Measurements from ENCODE around the gene DIDO1.

DIDO1 gene

DNA sequence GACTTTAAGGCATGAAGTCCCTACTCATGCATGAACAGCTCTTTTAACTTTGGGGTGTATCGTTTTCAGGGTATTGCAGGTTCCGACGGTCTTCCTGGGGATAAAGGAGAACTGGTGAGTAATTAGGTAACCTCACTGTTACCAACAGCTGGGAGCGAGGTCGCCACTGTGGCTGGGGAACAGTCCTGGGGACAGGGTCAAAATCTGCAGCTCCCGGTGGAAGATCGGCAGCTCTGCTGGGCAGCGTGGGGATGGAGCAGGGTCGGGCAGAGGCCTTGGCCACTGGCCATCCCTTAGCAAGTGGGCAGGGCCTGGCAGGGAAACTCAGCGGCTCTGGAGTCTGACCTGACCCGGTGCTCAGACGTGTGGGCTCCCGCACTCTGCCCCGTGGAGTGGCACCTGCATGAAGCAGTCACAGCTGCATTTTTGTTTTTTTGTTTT is 93.3 kb downstream of the DIDO1 start:
- no peak for TF ChIP-seq SIN3A (IDR thresholded peaks at IDR 0.05; ENCODE audit: borderline replicate concordance, insufficient read depth, low read length)
- no peak for TF ChIP-seq POLR2AphosphoS5 (IDR thresholded peaks at IDR 0.05; ENCODE audit: low read depth, low read length)
- TF ChIP-seq TAF1 (IDR thresholded peaks at IDR 0.05; ENCODE audit: borderline replicate concordance, insufficient read depth, low read length): no peak
- TF ChIP-seq, protein P1, sequence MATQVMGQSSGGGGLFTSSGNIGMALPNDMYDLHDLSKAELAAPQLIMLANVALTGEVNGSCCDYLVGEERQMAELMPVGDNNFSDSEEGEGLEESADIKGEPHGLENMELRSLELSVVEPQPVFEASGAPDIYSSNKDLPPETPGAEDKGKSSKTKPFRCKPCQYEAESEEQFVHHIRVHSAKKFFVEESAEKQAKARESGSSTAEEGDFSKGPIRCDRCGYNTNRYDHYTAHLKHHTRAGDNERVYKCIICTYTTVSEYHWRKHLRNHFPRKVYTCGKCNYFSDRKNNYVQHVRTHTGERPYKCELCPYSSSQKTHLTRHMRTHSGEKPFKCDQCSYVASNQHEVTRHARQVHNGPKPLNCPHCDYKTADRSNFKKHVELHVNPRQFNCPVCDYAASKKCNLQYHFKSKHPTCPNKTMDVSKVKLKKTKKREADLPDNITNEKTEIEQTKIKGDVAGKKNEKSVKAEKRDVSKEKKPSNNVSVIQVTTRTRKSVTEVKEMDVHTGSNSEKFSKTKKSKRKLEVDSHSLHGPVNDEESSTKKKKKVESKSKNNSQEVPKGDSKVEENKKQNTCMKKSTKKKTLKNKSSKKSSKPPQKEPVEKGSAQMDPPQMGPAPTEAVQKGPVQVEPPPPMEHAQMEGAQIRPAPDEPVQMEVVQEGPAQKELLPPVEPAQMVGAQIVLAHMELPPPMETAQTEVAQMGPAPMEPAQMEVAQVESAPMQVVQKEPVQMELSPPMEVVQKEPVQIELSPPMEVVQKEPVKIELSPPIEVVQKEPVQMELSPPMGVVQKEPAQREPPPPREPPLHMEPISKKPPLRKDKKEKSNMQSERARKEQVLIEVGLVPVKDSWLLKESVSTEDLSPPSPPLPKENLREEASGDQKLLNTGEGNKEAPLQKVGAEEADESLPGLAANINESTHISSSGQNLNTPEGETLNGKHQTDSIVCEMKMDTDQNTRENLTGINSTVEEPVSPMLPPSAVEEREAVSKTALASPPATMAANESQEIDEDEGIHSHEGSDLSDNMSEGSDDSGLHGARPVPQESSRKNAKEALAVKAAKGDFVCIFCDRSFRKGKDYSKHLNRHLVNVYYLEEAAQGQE (IDR thresholded peaks at IDR 0.05; ENCODE audit: insufficient read depth in 1 of 2, low read depth in 2 of 2, low read length in 2 of 2): no peak
- TF ChIP-seq FOXP2 (optimal IDR thresholded peaks at IDR 0.05; ENCODE audit: borderline replicate concordance, extremely low read depth, extremely low read length, insufficient read depth): no peak

DNA sequence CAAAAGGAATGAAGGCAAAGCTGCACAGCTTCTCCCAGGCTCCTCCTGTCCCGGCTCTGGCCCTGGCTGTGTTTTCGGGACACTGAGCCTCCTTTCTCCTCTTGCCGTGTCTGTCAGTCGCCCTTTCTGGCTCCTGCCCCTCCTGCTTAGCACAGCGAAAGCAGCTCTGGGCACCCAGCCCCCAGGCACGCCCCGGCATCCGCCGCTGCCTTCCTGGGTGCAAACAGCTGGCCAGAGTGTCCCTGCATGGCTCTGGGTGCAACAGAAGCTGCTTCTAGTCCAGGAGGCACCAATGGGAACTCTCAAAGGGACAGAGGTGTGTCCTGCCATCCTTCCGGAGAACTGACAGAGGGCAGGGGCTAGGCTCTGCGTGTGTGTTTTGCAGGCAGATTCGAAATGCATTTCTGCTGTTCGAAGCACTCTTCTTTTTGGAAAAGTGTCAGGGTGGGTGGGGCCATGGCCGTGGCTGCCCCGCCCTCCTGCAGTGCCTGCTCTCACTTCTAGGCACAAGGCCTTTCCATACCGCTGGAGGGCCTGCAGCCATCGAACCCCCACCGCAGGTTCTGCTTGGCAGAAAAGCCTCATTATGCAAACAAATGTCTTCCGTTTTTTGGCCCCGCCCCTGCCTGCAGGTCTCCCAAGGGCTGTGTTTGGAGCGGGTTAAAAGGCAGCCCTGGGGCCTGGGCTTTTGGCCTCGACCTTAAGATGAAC is 93.9 kb downstream of the DIDO1 start:
- TF ChIP-seq, protein P1 (IDR thresholded peaks at IDR 0.05; ENCODE audit: insufficient read depth in 1 of 2, low read depth in 2 of 2, low read length in 2 of 2): no peak
- TF ChIP-seq FOXP2 (optimal IDR thresholded peaks at IDR 0.05; ENCODE audit: borderline replicate concordance, extremely low read depth, extremely low read length, insufficient read depth) (no peak), TAF1 (IDR thresholded peaks at IDR 0.05; ENCODE audit: borderline replicate concordance, insufficient read depth, low read length) (no peak), POLR2AphosphoS5 (IDR thresholded peaks at IDR 0.05; ENCODE audit: low read depth, low read length) (no peak), SIN3A (IDR thresholded peaks at IDR 0.05; ENCODE audit: borderline replicate concordance, insufficient read depth, low read length) (no peak)

DNA sequence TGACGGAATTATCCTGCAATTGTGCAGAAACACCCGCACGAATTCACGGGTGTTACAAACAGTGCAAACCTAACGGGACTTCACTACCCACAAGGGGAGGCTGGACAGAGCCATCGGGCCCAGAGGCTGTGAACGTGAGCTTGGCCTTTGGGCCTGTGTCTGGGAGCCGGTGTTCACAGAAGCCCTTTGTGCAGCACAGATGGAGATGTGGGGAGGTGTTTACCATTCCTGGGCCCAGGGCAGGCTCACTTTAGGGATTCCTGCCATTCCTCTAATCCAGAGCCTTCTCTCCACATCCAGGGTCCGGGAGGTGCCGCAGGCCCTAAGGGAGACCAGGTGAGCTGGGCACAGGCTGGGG is 94.5 kb downstream of the DIDO1 start:
- TF ChIP-seq, protein P1 (IDR thresholded peaks at IDR 0.05; ENCODE audit: insufficient read depth in 1 of 2, low read depth in 2 of 2, low read length in 2 of 2): no peak
- TF ChIP-seq POLR2AphosphoS5 (IDR thresholded peaks at IDR 0.05; ENCODE audit: low read depth, low read length): no peak
- no peak for TF ChIP-seq SIN3A (IDR thresholded peaks at IDR 0.05; ENCODE audit: borderline replicate concordance, insufficient read depth, low read length)
- TF ChIP-seq TAF1 (IDR thresholded peaks at IDR 0.05; ENCODE audit: borderline replicate concordance, insufficient read depth, low read length): no peak
- TF ChIP-seq FOXP2 (optimal IDR thresholded peaks at IDR 0.05; ENCODE audit: borderline replicate concordance, extremely low read depth, extremely low read length, insufficient read depth): no peak

DNA sequence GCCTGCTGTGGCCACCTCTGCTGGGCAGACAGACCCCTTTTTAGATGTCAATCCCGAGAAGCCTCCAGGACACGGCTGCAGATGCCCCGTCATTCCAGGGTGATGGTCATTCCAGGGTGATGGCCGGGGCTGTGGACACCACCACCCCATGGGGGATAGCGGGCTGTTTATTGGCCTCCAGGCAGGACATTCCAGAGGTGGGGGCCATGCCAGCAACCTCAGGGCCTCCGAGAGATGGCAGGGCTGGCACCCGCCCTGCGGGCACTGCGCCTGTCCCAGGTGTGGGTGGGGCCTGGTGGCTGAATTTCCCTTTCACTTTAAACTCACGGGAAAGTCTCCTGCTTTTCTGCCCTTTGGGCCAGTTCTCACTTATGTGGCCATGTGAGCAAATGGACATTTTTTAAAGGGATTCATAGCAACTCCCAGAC is 94.9 kb downstream of the DIDO1 start:
- no peak for TF ChIP-seq FOXP2 (optimal IDR thresholded peaks at IDR 0.05; ENCODE audit: borderline replicate concordance, extremely low read depth, extremely low read length, insufficient read depth)
- TF ChIP-seq POLR2AphosphoS5 (IDR thresholded peaks at IDR 0.05; ENCODE audit: low read depth, low read length): no peak
- TF ChIP-seq, protein P1 (IDR thresholded peaks at IDR 0.05; ENCODE audit: insufficient read depth in 1 of 2, low read depth in 2 of 2, low read length in 2 of 2): no peak
- no peak for TF ChIP-seq TAF1 (IDR thresholded peaks at IDR 0.05; ENCODE audit: borderline replicate concordance, insufficient read depth, low read length)
- no peak for TF ChIP-seq SIN3A (IDR thresholded peaks at IDR 0.05; ENCODE audit: borderline replicate concordance, insufficient read depth, low read length)
